ENCODE results near the gene PPM1E. TPM values are rescaled to one million over a fixed set of nuclear protein-coding genes. Genes with fewer than 3 reads are reported as not detected.
"Not testable (repeated sequence)": the region's sequence is repeated elsewhere in the genome, so short reads cannot be mapped to it uniquely, and the experiment has no call there.

PPM1E gene
- 0.18 TPM for polyA plus RNA-seq (2013, experiment 1 of 2; ENCODE audit: insufficient read length)
- 0.29 TPM for polyA plus RNA-seq (2013, experiment 2 of 2; ENCODE audit: insufficient read length)

GRCh38 chr17:58755577-58756245, at the start of gene PPM1E:
Gene PPM1E, plus strand, starts transcription at chr17:58755854.
- DNase-seq, result peak; percentile 48

DNA sequence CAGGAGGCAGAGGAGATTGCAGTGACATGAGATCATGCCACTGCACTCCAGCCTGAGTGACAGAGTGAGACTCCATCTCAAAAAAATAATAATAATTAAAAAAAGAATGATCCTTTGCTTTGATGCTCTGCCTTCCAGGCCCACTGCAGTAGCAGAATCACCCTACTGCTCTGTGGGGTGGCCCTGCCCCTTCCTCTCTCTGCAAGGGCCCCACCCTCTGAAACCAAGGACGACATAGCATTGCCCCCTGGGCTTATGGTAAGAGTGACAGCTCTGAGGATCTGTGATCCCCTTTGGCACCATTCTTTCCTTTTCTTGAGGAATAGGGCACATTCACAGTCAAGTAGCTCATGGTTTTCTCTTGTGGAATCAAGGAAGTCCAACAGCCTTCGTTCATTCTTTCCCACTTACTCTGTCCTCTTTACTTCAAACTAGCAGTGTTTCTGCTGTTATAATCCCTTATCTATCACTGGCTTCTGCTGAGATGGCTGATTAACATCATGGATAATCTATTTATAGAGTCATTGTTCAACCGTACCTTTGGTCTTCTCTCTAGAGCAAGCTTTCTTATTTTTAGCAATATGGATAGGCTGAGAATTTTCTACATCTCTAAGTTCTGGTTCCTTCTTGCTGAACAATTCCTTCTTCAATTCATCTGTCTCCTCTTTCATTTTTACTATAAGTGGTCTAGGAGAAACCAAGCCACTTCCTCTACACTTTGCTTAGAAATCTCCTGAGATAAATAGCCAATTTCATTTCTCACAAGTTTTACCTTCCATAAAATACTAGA, 49.1 kb upstream of the PPM1E start:
- no peak for DNase-seq

DNA sequence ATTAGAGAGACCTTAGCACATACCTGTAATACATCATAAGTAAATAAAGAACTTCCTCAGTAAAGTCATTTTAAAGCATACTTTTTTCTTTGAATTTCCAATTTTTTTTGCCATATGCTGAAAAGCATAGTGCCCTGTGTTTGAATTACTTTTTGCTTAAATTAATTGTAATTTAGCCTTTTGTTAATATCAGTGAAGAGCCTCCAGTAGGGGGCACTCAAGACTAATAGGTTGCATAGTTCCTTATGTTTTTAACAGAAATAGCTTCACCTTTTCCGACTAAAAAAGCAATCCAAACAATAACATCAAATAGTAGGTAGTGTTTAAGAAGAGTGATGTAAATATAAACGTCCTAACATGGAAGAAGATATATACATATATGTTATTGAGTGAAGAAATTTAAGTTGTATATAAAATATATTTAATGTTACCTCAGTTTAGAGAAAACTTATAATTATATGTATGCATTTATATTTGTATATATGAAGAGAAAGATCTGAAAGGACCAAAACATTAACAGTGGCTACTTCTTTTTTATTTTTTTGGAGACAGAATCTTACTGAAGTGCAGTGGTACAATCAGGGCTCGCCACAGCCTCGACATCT, 44.6 kb upstream of the PPM1E start:
- DNase-seq, result peak; percentile 56

- no peak for DNase-seq
Observed at GRCh38 chr17:58722274-58722673, 33.4 kb upstream of the PPM1E start.

- DNase-seq, result no peak
Observed at GRCh38 chr17:58722696-58723095, 33.0 kb upstream of the PPM1E start.

GRCh38 chr17:58728798-58729197, 26.9 kb upstream of the PPM1E start:
- DNase-seq, result no peak

DNA sequence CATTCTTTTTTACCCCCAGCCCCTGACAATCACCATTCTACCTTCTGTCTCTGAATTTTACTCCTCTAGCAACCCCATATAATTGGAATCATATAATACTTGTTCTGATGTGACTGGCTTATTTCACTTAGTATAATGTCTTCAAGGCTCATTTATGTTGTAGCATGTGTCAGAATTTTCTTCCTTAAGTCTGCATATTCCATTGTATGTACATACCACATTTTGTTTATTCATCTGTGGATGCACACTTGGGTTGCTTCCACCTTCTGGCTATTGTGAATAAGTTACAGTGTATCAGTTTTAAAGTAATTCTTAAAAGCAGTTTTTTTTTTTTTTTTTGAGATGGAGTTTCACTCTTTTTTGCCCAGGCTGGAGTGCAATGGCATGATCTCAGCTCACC, 24.7 kb upstream of the PPM1E start:
- no peak for DNase-seq

DNA sequence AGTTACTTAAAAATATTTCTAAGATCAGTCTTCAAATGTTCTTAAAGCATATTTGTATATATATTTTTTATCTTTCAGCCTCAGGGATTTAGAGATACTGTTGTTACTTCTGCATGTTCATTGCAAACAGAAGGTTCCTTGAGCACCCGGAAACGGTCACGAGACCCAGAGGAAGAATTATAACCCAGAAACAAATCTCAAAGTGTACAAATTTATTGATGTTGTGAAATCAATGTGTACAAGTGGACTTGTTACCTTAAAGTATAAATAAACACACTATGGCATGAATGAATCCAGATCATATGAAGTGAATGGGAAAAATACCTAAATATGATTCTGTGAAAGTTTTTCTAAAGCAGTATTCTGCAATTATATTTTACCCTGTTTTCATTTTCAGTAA, 21.6 kb upstream of the PPM1E start:
- DNase-seq, result no peak

DNA sequence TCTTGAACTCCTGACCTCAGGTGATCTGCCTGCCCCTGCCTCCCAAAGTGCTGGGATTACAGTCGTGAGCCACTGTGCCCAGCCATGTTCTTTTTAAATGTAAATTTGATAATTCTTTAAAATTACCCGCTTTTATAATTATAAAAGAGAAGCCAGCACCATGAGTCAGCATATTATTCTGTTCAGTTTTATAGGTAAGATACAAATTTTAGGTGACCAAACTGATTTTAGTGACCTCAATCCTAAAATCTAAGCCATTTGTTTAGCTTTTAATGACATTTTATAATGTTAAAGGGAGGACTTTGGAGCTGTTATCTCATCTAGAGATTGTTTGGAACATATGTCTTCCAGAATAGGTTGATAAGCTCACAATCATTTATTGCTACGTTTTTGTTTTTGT, 20.8 kb upstream of the PPM1E start:
- DNase-seq, result no peak

DNA sequence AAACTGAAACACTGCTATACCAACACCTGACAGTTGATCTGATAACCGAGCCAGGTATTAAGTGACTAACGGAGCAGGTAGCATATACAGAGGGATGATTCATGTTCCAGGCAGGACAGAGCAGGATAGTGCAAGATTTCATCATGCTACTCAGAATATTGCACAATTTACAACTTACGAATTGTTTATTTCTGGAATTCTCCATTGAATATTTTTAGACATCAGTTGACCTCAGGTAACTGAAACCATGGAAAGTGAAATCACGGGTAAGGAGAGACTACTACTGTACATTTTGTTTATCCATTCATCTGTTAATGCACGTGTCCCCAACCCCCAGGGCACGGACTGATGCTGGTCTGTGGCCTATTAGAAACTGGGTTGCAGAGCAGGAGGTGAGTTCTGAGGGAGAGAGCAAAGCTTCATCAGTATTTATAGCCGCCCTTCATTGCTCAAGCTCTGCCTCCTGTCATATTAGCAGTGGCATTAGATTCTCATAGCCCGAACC, 14.5 kb upstream of the PPM1E start:
- DNase-seq, result no peak

DNA sequence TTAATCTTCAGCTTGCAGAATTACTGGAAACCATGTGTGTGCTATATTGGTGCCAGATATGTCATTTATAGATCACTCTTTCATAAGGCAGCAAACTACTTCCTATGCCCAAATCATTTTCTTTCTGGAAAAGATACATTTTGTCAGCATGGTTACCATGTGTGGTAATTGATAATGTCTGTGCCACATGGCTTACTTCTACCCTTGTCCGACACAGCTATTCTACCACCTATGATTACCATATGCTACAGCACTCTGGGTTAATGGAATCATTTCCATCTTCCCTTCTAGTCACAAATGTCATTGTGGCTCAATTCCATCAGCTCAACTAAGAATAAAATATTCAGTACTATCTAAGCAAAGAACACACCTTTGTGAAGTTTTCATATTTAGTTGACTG, 8.0 kb upstream of the PPM1E start:
- DNase-seq, result no peak

DNA sequence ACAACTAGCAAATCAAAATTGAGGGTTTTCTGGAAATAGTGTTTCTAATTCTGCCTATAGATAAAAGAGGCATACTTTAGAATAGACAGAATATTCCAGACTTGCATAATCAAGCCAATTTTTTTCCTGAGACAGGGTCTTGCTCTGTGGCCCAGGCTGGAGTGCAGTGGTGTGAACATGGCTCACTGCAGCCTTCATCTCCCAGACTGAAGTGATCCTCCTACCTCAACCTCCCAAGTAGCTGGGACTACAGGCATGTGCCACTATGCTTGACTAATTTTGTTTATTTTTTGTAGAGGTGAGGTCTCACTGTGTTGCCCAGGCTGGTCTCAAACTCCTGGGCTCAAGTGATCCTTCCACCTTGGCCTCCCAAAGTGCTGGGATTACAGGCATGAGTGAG, 6.0 kb upstream of the PPM1E start:
- DNase-seq, result not testable (repeated sequence)

GRCh38 chr17:58753026-58753425, 2.6 kb upstream of the PPM1E start:
- no peak for DNase-seq

GRCh38 chr17:58755269-58755576, 431 bp upstream of the PPM1E start:
- DNase-seq, result no peak

DNA sequence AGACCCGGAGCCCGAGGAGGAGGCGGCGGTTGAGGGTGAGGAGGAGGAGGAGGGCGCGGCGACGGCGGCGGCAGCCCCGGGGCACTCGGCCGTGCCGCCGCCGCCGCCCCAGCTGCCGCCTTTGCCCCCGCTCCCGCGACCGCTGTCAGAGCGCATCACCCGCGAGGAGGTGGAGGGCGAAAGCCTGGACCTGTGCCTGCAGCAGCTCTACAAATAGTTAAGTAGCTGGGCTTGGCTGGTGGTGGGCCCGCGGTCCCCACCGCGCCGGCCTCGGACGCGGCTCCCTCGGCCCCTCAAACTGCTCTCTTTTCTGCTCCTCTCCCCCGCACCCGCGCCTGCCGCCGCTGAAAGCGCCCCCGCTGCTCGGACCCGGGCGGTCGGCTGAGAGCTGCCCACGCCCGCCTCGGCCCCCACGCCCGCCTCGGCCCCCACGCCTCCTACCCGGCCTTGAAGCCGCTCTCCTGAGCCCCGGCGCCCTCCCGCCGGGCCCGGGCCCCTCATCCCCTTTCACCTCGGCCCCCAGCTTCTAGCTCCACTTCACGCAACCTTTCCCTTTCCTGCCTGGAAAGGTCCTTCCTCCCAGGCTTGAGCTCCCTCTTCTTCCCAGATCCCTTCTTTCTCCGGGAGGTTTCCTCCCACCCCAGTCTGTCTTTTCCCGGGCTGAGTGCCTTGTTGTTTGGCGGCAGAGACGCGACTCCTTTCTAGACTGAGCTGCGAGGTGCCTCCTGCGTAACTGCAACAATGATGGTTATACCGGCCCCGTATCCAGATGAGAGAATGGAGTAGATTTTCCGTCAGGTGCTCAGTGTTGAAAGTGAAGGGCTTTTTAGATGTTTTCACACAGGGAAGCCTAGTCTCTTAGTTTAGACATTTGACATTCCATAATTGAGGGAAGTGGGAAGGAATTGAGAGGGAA, 850 bp downstream of the PPM1E start:
- no peak for DNase-seq

DNA sequence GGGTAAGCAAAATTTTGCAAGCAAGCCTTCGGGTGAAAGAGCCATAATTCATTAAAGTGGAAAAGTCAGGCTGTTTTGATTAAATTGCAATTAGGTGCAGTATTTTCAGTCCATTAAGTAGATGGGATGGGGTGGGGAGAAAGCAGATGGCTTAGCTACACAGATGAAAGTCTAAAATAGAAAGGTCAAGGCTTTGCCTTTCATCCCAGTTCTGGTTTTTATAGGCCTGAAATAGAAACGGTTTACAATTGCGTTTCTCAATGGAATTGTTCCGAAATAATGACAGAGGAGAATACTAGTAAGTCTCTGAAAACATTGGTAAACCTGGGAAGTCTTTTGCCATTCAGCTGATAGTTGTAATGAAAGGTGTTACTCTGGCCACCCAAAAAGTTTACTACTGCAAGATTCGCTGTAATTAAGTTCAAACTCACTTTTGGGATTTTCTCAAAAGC, 1.5 kb downstream of the PPM1E start:
- DNase-seq, result no peak

DNA sequence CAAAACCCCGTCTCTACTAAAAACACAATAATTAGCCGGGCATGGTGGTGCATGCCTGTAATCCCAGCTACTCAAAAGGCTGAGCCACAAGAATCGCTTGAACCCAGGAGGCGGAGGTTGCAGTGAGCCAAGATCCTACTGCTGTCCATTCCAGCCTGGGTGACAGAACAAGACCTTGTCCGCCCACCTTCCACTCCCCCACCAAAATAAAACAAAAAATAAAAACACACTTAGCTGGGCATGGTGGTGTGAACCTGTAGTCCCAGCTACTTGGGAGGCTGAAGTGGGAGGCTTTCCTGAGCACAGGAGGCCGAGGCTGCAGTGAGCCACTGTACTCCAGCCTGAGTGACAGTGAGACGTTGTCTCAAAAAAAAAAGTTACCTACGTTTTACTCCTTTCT, 3.2 kb downstream of the PPM1E start:
- no peak for DNase-seq

DNA sequence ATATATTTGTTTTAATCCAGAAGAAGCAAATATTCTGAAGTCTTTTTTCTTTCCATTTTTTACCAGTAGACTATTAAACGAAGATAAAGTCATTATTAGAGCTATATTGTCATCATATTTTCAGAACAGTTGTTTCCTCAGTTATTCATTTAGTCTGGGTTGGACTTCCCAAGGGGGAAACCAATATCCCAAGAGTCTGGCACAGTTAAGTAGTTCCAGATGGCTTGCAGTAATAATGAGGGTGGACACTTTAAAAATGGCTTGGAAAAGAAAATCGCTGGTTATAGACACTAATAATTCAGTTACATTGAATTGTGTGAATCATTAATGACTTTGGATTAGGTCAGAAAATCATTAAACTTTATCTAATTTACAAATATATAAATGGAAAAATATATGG, 3.9 kb downstream of the PPM1E start:
- no peak for DNase-seq

DNA sequence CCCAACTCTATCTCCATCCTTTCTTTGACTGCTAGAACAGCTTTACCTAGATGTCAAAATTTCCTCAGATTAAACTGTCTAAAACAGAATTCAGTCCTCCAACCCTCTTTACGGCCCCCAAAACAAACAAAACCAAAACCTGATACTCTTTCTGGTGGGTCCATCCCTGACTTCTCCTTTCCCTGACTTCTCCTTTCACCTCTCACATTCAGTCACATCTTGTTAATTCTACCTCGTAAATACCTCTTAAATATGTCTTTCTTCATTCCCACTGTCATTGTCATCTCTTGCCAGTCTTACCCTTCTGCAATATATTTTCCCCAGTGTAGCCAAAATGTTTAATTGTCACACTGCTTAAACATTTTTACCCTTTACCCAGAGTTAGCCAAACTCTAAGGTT, 4.6 kb downstream of the PPM1E start:
- DNase-seq, result no peak

- DNase-seq, result no peak
Observed at GRCh38 chr17:58763263-58763662, 7.6 kb downstream of the PPM1E start.

- DNase-seq, result no peak
Observed at GRCh38 chr17:58764373-58764772, 8.7 kb downstream of the PPM1E start.

DNA sequence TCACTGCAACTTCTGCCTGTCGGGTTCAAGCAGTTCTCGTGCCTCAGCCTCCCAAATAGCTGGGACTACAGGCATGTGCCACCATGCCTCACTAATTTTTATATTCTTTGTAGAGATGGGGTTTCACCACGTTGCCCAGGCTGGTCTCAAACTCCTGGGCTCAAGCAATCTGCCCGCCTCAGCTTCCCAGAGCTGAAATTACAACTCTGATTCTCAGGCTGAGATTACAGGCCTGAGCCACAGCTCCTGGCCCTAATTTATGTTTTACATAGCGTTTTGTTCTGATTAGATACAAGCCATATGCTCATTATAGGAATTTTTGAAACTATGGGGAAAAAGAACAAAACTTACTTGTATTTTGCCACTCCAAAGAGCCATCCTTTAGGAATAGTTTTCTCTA, 22.8 kb downstream of the PPM1E start:
- not testable (repeated sequence) for DNase-seq

- no peak for DNase-seq
Observed at GRCh38 chr17:58779446-58779845, 23.8 kb downstream of the PPM1E start.

Measured in fibroblast of skin of back (primary cell).